Naive thymus-derived CD4-positive, alpha-beta T cell (primary cell): Measurements from ENCODE around the gene SCYGR1. TPM values are rescaled to one million over a fixed set of nuclear protein-coding genes. Genes with fewer than 3 reads are reported as not detected.

ENCODE experiments used
- ATAC-seq: fragments of 150-1000 bp; cut with Tn5 transposase; 2 replicates; pipeline ENCODE4 v1.10.0; 2021; ENCODE audit warnings: mild to moderate bottlenecking, moderate library complexity
- CTCF ChIA-PET: fragments of 350-600 bp; sonication (Branson Sonifier 250); formaldehyde crosslinking; loops from one replicate; lab custom pipeline; 2021; ENCODE audit warnings: antibody characterized with exemption; lab: Charles Lee
- POLR2A ChIA-PET: fragments of 350-600 bp; sonication (Branson Sonifier 250); formaldehyde crosslinking; loops from one replicate; lab custom pipeline; 2021; ENCODE audit warnings: antibody characterized with exemption, inconsistent platforms; lab: Charles Lee
- DNase-seq, 9 donors: peaks; one replicate each; pipeline versions ENCODE4 v3.0.0 to v3.0.0-alpha.2; 2020 to 2022; ENCODE audit warnings: mixed read lengths in 1 of 9
- H3K27ac ChIP-seq: one replicate; pipeline ENCODE4 v1.7.0; 2013; ENCODE audit warnings: mild to moderate bottlenecking, low read depth, low read length, moderate library complexity
- H3K27me3 ChIP-seq, 2 donors: one replicate each; pipeline ENCODE4 v1.7.0; 2013; ENCODE audit warnings: low read length in 2 of 2, mild to moderate bottlenecking in 2 of 2, moderate library complexity in 2 of 2; ENCODE audit not compliant: control insufficient read depth in 2 of 2, insufficient read depth in 2 of 2
- H3K36me3 ChIP-seq, 3 experiments: 1 replicate in 2 of 3; 2 replicates in 1 of 3; pipeline ENCODE4 v1.7.0; 2013; ENCODE audit warnings: low read length in 3 of 3, mild to moderate bottlenecking in 3 of 3, moderate library complexity in 1 of 3; ENCODE audit not compliant: insufficient read depth in 3 of 3, control insufficient read depth in 2 of 3
- H3K4me1 ChIP-seq, 2 donors: one replicate each; pipeline ENCODE4 v1.7.0; 2013; ENCODE audit warnings: low read length in 2 of 2, mild to moderate bottlenecking in 2 of 2, moderate library complexity in 1 of 2; ENCODE audit not compliant: control insufficient read depth in 2 of 2, insufficient read depth in 2 of 2
- H3K4me3 ChIP-seq: 2 replicates; pipeline ENCODE4 v1.7.0; 2013; ENCODE audit warnings: mild to moderate bottlenecking, low read length
- H3K9me3 ChIP-seq, 3 experiments: 1 replicate in 2 of 3; 2 replicates in 1 of 3; pipeline ENCODE4 v1.7.0; 2013; ENCODE audit warnings: low read length in 3 of 3; ENCODE audit not compliant: control insufficient read depth in 2 of 3
- H3K27ac Mint-ChIP-seq, 9 donors: one replicate each; pipeline ENCODE4 v1.8.0; 2020 to 2022; ENCODE audit warnings: mixed read lengths in 9 of 9, mild to moderate bottlenecking in 8 of 9, moderate library complexity in 5 of 9, inconsistent platforms in 2 of 9
- H3K27me3 Mint-ChIP-seq, 5 donors: one replicate each; pipeline ENCODE4 v1.8.0; 2021 to 2022; ENCODE audit warnings: mixed read lengths in 5 of 5, mild to moderate bottlenecking in 1 of 5
- H3K36me3 Mint-ChIP-seq, 5 donors: one replicate each; pipeline ENCODE4 v1.8.0; 2020 to 2022; ENCODE audit warnings: mixed read lengths in 5 of 5, mild to moderate bottlenecking in 3 of 5, inconsistent platforms in 1 of 5
- H3K4me1 Mint-ChIP-seq, 7 donors: one replicate each; pipeline ENCODE4 v1.8.0; 2020 to 2022; ENCODE audit warnings: mixed read lengths in 7 of 7, mild to moderate bottlenecking in 3 of 7, inconsistent platforms in 1 of 7
- H3K4me3 Mint-ChIP-seq, 10 donors: one replicate each; pipeline ENCODE4 v1.8.0; 2020 to 2022; ENCODE audit warnings: mild to moderate bottlenecking in 10 of 10, mixed read lengths in 10 of 10, moderate library complexity in 6 of 10, inconsistent platforms in 2 of 10
- H3K9me3 Mint-ChIP-seq, 11 donors: one replicate each; pipeline ENCODE4 v1.8.0; 2020 to 2022; ENCODE audit warnings: mixed read lengths in 11 of 11, mild to moderate bottlenecking in 4 of 11, inconsistent platforms in 1 of 11, moderate library complexity in 1 of 11
- intact Hi-C, 2 donors: fragments of 100-400 bp; cut with micrococcal nuclease; formaldehyde crosslinking; loops; one replicate each; pipeline ENCODE4 v1.15.1; 2023
- polyA plus RNA-seq, 2 donors: library from polyadenylated mRNA; unstranded; fragments of 300-500 nt; fragmentation: Illumina TruSeq; gene quantifications; one replicate each; pipeline ENCODE4 v1.2.3, GENCODE V29; 2021
- total RNA-seq, 6 experiments: library from RNA in 5 of 6; stranded (reverse) in 5 of 6; gene quantifications; 1 replicate in 5 of 6; 2 replicates in 1 of 6; pipeline ENCODE4 v1.2.3 and lab custom pipeline; 2021 to 2026

SCYGR1 gene
- total and polyA plus RNA-seq, 7 experiments from 2014 or later, result not detected

DNA sequence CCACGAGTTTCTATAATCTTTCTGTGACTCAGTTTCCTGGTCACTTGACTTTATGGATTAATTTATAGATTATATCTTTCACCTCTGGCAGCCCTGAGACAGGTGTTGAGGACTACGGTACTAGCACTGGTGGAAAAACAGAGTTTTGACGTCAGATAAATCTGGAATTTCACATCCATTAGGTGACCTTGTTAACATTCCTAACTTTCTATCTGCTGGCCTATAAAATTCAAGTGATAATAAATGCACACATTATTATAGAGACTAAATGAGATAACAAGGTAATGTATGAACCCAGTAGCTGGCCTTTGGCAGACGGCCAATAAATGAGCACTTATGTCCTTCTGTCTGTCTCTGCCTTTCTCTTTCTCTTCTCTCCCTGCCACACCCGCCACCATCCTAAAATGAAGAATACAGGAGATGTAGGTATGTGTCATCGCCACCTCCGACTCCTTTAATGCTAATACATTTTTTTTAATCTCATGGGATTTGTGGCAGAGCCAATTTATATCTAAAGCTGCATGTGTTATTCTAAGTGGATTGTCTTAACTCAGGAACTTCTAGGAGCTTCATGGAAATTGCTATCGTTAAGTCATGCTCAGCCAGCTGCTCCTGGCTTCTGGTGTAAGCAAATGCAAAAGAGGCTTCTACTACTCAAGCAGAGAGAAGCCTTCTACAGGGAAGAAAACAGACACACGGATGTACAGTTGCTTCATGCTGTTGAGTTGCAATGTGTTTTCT is 10.9 kb downstream of the SCYGR1 start:
- no peak for ATAC-seq
- POLR2A ChIA-PET, result no interaction called here
- Mint-ChIP-seq H3K36me3 (peaks cover 0 to 4% (median 0%) of the 10 kb centered on the region in 5 donors), H3K27ac (no peak overlapping the region), H3K4me1 (peaks cover 0 to 9% (median 3%) of the 10 kb centered on the region in 7 donors), H3K4me3 (no peak overlapping the region), H3K9me3 (no peaks in the 10 kb centered on the region), H3K27me3 (peaks cover 0 to 17% (median 8%) of the 10 kb centered on the region in 5 donors)
- Histone ChIP-seq H3K27ac (no peak overlapping the region), H3K4me3 (no peak overlapping the region), H3K4me1 (no peaks in the 10 kb centered on the region), H3K27me3 (no peaks in the 10 kb centered on the region), H3K36me3 (no peaks in the 10 kb centered on the region), H3K9me3 (no peaks in the 10 kb centered on the region)
- CTCF ChIA-PET, result no interaction called here
- no peak for DNase-seq
- intact Hi-C loops, result loop anchor here in 1 of 2 donors (1.0 kb wide), 1 partner anchor 16 kb away; no protein-coding TSS in a partner anchor

GRCh38 chr2:227374158-227374557 is 13.6 kb downstream of the SCYGR1 start:
- Histone ChIP-seq H3K27me3 (no peaks in the 10 kb centered on the region), H3K4me1 (no peaks in the 10 kb centered on the region), H3K9me3 (no peaks in the 10 kb centered on the region), H3K4me3 (no peak overlapping the region), H3K36me3 (no peaks in the 10 kb centered on the region), H3K27ac (no peak overlapping the region)
- Mint-ChIP-seq H3K36me3 (peaks cover 0 to 4% (median 0%) of the 10 kb centered on the region in 5 donors), H3K4me1 (peaks cover 0 to 5% (median 3%) of the 10 kb centered on the region in 7 donors), H3K27ac (no peak overlapping the region), H3K27me3 (peaks cover 0 to 17% (median 8%) of the 10 kb centered on the region in 5 donors), H3K9me3 (no peaks in the 10 kb centered on the region), H3K4me3 (no peak overlapping the region)
- DNase-seq (peak in 1 of 9 donors; percentile 30), ATAC-seq (no peak)
- POLR2A ChIA-PET, result no interaction called here
- intact Hi-C loops, result no loop called here
- CTCF ChIA-PET, result no interaction called here

DNA sequence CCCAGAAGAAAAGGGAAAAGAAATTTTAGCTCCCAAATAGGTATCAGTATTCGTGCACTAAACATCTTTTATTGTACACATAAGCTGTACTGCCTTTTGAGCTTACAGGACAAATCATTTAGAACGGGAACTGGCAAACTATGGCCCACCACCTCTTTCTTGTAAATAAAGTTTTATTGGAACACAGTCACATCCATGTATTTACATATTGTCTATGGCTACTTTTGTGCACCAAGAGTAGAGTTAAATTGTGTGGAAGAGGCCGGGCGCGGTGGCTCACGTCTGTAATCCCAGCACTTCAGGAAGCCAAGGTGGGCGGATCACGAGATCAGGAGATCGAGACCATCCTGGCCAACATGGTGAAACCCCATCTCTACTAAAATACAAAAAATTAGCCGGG is 14.4 kb downstream of the SCYGR1 start:
- POLR2A ChIA-PET, result no interaction called here
- CTCF ChIA-PET, result no interaction called here

GRCh38 chr2:227370791-227371312 is 16.9 kb downstream of the SCYGR1 start:
- H3K9me3 ChIP-seq, result no peaks in the 10 kb centered on the region
- ATAC-seq (peak; percentile 88), DNase-seq (no peak)
- ChIA-PET CTCF (no interaction called here), POLR2A (no interaction called here)
- Mint-ChIP-seq H3K36me3 (peaks cover 0 to 4% (median 0%) of the 10 kb centered on the region in 5 donors), H3K4me3 (no peak overlapping the region), H3K27me3 (peaks cover 0 to 9% (median under 1%) of the 10 kb centered on the region in 5 donors), H3K4me1 (peaks cover 0 to 5% (median 3%) of the 10 kb centered on the region in 7 donors), H3K27ac (no peak overlapping the region), H3K9me3 (no peaks in the 10 kb centered on the region)
- H3K36me3 ChIP-seq, result no peaks in the 10 kb centered on the region
- H3K27ac ChIP-seq, result no peak overlapping the region
- H3K4me3 ChIP-seq, result no peak overlapping the region
- no peaks in the 10 kb centered on the region for H3K27me3 ChIP-seq
- no peaks in the 10 kb centered on the region for H3K4me1 ChIP-seq
- intact Hi-C loops, result no loop called here

More for the DNA sequence above, 14.4 kb downstream of the SCYGR1 start:
- peaks cover 0 to 5% (median 3%) of the 10 kb centered on the region in 7 donors for H3K4me1 Mint-ChIP-seq
- H3K9me3 ChIP-seq, result no peaks in the 10 kb centered on the region
- H3K4me1 ChIP-seq, result no peaks in the 10 kb centered on the region
- H3K36me3 ChIP-seq, result no peaks in the 10 kb centered on the region
- H3K4me3 Mint-ChIP-seq, result no peak overlapping the region
- H3K4me3 ChIP-seq, result no peak overlapping the region
- no peak overlapping the region for H3K27ac ChIP-seq
- H3K27ac Mint-ChIP-seq, result no peak overlapping the region
- no peaks in the 10 kb centered on the region for H3K9me3 Mint-ChIP-seq
- peaks cover 0 to 4% (median 0%) of the 10 kb centered on the region in 5 donors for H3K36me3 Mint-ChIP-seq
- ATAC-seq (no peak), DNase-seq (no peak)
- H3K27me3 ChIP-seq, result no peaks in the 10 kb centered on the region
- peaks cover 0 to 17% (median 8%) of the 10 kb centered on the region in 5 donors for H3K27me3 Mint-ChIP-seq
- intact Hi-C loops, result no loop called here

- no peak overlapping the region for H3K4me3 ChIP-seq
- no peaks in the 10 kb centered on the region for H3K9me3 Mint-ChIP-seq
- peaks cover 0 to 9% (median 0%) of the 10 kb centered on the region in 5 donors for H3K27me3 Mint-ChIP-seq
- no peaks in the 10 kb centered on the region for H3K36me3 ChIP-seq
- no peaks in the 10 kb centered on the region for H3K9me3 ChIP-seq
- ChIA-PET CTCF (no interaction called here), POLR2A (no interaction called here)
- H3K36me3 Mint-ChIP-seq, result peaks cover 0 to 4% (median 0%) of the 10 kb centered on the region in 5 donors
- no peaks in the 10 kb centered on the region for H3K27me3 ChIP-seq
- intact Hi-C loops, result no loop called here
- H3K27ac ChIP-seq, result no peak overlapping the region
- H3K27ac Mint-ChIP-seq, result no peak overlapping the region
- DNase-seq, result no peak
- H3K4me1 Mint-ChIP-seq, result peaks cover 0 to 5% (median 3%) of the 10 kb centered on the region in 7 donors
- H3K4me1 ChIP-seq, result no peaks in the 10 kb centered on the region
- H3K4me3 Mint-ChIP-seq, result no peak overlapping the region
- no peak for ATAC-seq
Measured at GRCh38 chr2:227370092-227370491, 17.7 kb downstream of the SCYGR1 start.

GRCh38 chr2:227368574-227368973 is 19.2 kb downstream of the SCYGR1 start:
- CTCF ChIA-PET, result no interaction called here
- no peak for DNase-seq

More at GRCh38 chr2:227368574-227368973, 19.2 kb downstream of the SCYGR1 start:
- Histone ChIP-seq H3K4me1 (no peaks in the 10 kb centered on the region), H3K4me3 (no peak overlapping the region), H3K9me3 (no peaks in the 10 kb centered on the region), H3K36me3 (no peaks in the 10 kb centered on the region), H3K27ac (no peak overlapping the region), H3K27me3 (no peaks in the 10 kb centered on the region)
- H3K27ac Mint-ChIP-seq, result no peak overlapping the region
- peaks cover 0 to 9% (median 0%) of the 10 kb centered on the region in 5 donors for H3K27me3 Mint-ChIP-seq
- intact Hi-C loops, result no loop called here
- H3K9me3 Mint-ChIP-seq, result no peaks in the 10 kb centered on the region
- POLR2A ChIA-PET, result no interaction called here
- peaks cover 0 to 3% (median 0%) of the 10 kb centered on the region in 7 donors for H3K4me1 Mint-ChIP-seq
- no peak overlapping the region for H3K4me3 Mint-ChIP-seq
- ATAC-seq, result no peak
- peaks cover 0 to 4% (median 0%) of the 10 kb centered on the region in 5 donors for H3K36me3 Mint-ChIP-seq
